PC-3 (cell line): ENCODE data around the gene PXMP4. TPM values are rescaled to one million over a fixed set of nuclear protein-coding genes. Genes with fewer than 3 reads are reported as not detected.

Experiments used
- ATAC-seq: fragments of 200-7000 bp; cut with Tn5 transposase; 2 replicates; pipeline ENCODE4 v1.9.1; 2020; ENCODE audit warnings: mild to moderate bottlenecking, moderate library complexity
- BruUV-seq: library from RNA; stranded (reverse); fragments of 400-500 nt; replicated peaks from 2 replicates; lab custom pipeline; 2021; lab: Mats Ljungman, UMichigan
- CTCF ChIA-PET: fragments of 300-600 bp; sonication (Branson Sonifier 250); formaldehyde crosslinking; loops from one replicate; lab custom pipeline; 2022; ENCODE audit warnings: antibody characterized with exemption; lab: Charles Lee
- POLR2A ChIA-PET: fragments of 300-600 bp; sonication (Branson Sonifier 250); formaldehyde crosslinking; loops from one replicate; lab custom pipeline; 2022; ENCODE audit warnings: antibody characterized with exemption; ENCODE audit not compliant: unreplicated experiment; lab: Charles Lee
- DNase-seq: peaks from one replicate; pipeline ENCODE4 v3.0.0-alpha.2; 2015
- H2AFZ ChIP-seq: fragments of 300-600 bp; sonication (generic); 2 replicates; pipeline ENCODE4 v1.6.0; 2016; ENCODE audit warnings: antibody characterized with exemption, low read length
- H3F3A ChIP-seq: fragments of 300-600 bp; sonication (generic); one replicate; pipeline ENCODE4 v1.6.0; 2017; ENCODE audit warnings: antibody characterized with exemption, low read length, control low read depth, mild to moderate bottlenecking; ENCODE audit not compliant: unreplicated experiment
- H3K27ac ChIP-seq: fragments of 300-600 bp; sonication (generic); 2 replicates; pipeline ENCODE4 v1.5.1; 2016; ENCODE audit warnings: mild to moderate bottlenecking, low read length
- H3K27me3 ChIP-seq: fragments of 300-600 bp; sonication (generic); 2 replicates; pipeline ENCODE4 v1.6.1; 2016; ENCODE audit warnings: low read length, mixed read lengths
- H3K36me3 ChIP-seq: fragments of 300-600 bp; sonication (generic); 2 replicates; pipeline ENCODE4 v1.6.1; 2016; ENCODE audit warnings: low read depth, mixed run types, low read length, mixed read lengths
- H3K4me1 ChIP-seq: fragments of 300-600 bp; sonication (generic); 2 replicates; pipeline ENCODE4 v1.5.1; 2016; ENCODE audit warnings: low read length; ENCODE audit not compliant: insufficient read depth
- H3K4me2 ChIP-seq: fragments of 300-600 bp; sonication (generic); 2 replicates; pipeline ENCODE4 v1.6.0; 2016; ENCODE audit warnings: low read length
- H3K4me3 ChIP-seq: fragments of 300-600 bp; sonication (generic); 2 replicates; pipeline ENCODE4 v1.5.1; 2016; ENCODE audit warnings: mild to moderate bottlenecking, low read length, mixed read lengths
- H3K79me2 ChIP-seq: fragments of 300-600 bp; sonication (generic); 2 replicates; pipeline ENCODE4 v1.6.1; 2017; ENCODE audit warnings: low read length, mixed read lengths
- H3K9ac ChIP-seq: fragments of 300-600 bp; sonication (generic); 2 replicates; pipeline ENCODE4 v1.6.0; 2016; ENCODE audit warnings: mild to moderate bottlenecking, low read length
- H3K9me2 ChIP-seq: fragments of 300-600 bp; sonication (generic); replicated peaks from 2 replicates; pipeline ENCODE4 v1.6.1; 2016; ENCODE audit warnings: mixed run types, low read length, mixed read lengths
- H3K9me3 ChIP-seq: fragments of 300-600 bp; sonication (generic); 2 replicates; pipeline ENCODE4 v1.6.1; 2016; ENCODE audit warnings: low read length, mixed read lengths
- H4K20me1 ChIP-seq: fragments of 300-600 bp; sonication (generic); 2 replicates; pipeline ENCODE4 v1.6.1; 2016; ENCODE audit warnings: low read length, mixed read lengths
- CTCF ChIP-seq: fragments of 300-600 bp; sonication (generic); conservative IDR thresholded peaks from 2 replicates; pipeline ENCODE4 v1.5.1; 2017; ENCODE audit warnings: antibody characterized with exemption, low read depth, mild to moderate bottlenecking, low read length
- EZH2 ChIP-seq: fragments of 300-600 bp; sonication (generic); IDR thresholded peaks from one replicate; pipeline ENCODE4 v1.6.1; 2017; ENCODE audit warnings: antibody characterized with exemption, mild to moderate bottlenecking, low read length; ENCODE audit not compliant: unreplicated experiment
- EZH2phosphoT487 ChIP-seq: fragments of 300-600 bp; sonication (generic); IDR thresholded peaks from 2 replicates; pipeline ENCODE4 v1.6.1; 2018; ENCODE audit warnings: mild to moderate bottlenecking, antibody characterized with exemption, low read length, borderline replicate concordance
- intact Hi-C: fragments of 100-400 bp; cut with micrococcal nuclease; formaldehyde crosslinking; loops from 2 replicates; pipeline ENCODE4 v1.9.0; 2023
- total RNA-seq: library from RNA; depleted of rRNA; stranded (reverse); fragments of >200 nt; gene quantifications from 2 replicates; pipeline ENCODE4 v1.2.3, GENCODE V29; 2014

The PXMP4 gene
- total RNA-seq, 1 experiment from 2014 or later = not detected

GRCh38 chr20:33676121-33676520 is 44.0 kb downstream of the PXMP4 start:
- Histone ChIP-seq H3K4me2 (no peak overlapping the region), H3K4me3 (no peak overlapping the region), H2AFZ (no peak overlapping the region), H3F3A (peaks cover 5% of the 10 kb centered on the region), H3K27me3 (no peaks in the 10 kb centered on the region), H3K9me3 (no peaks in the 10 kb centered on the region), H3K9me2 (no peaks in the 10 kb centered on the region), H3K79me2 (peaks cover 29% of the 10 kb centered on the region), H3K9ac (no peak overlapping the region), H4K20me1 (peaks cover 3% of the 10 kb centered on the region; the same call in 1 of the 2 replicates), H3K27ac (no peak overlapping the region), H3K36me3 (peaks cover 9% of the 10 kb centered on the region), H3K4me1 (peaks cover 21% of the 10 kb centered on the region)
- TF ChIP-seq CTCF = no peak
- TF ChIP-seq EZH2 = no peak
- TF ChIP-seq EZH2phosphoT487 = no peak
- ATAC-seq (no peak), DNase-seq (no peak)
- POLR2A ChIA-PET = no interaction called here
- intact Hi-C loops = no loop called here
- CTCF ChIA-PET = no interaction called here
- BruUV-seq = no TSS peak

- no peak overlapping the region for H3K27ac ChIP-seq
- ChIA-PET CTCF (no interaction called here), POLR2A (no interaction called here)
- DNase-seq (no peak), ATAC-seq (no peak)
- H3K9me2 ChIP-seq = no peaks in the 10 kb centered on the region
- peak overlapping the region; percentile 88 for H3K4me2 ChIP-seq
- peak overlapping the region; percentile 92 for H3K4me3 ChIP-seq
- BruUV-seq = no TSS peak
- peaks cover 9% of the 10 kb centered on the region for H3K36me3 ChIP-seq
- H3K27me3 ChIP-seq = no peaks in the 10 kb centered on the region
- no peak overlapping the region for H3K9ac ChIP-seq
- H3K79me2 ChIP-seq = peaks cover 25% of the 10 kb centered on the region
- H3K9me3 ChIP-seq = no peaks in the 10 kb centered on the region
- peaks cover 21% of the 10 kb centered on the region for H3K4me1 ChIP-seq
- H3F3A ChIP-seq = peaks cover 5% of the 10 kb centered on the region
- TF ChIP-seq EZH2 = no peak
- no peak for TF ChIP-seq EZH2phosphoT487
- TF ChIP-seq CTCF = no peak
- H2AFZ ChIP-seq = peak overlapping the region; percentile 84; the same call in 1 of the 2 replicates
- intact Hi-C loops = no loop called here
- H4K20me1 ChIP-seq = no peaks in the 10 kb centered on the region
Measured at GRCh38 chr20:33675136-33675959, 44.8 kb downstream of the PXMP4 start.
